HepG2 (cell line): ENCODE data around the gene MMP25. TPM values are rescaled to one million over a fixed set of nuclear protein-coding genes. Genes with fewer than 3 reads are reported as not detected.

Source experiments
- ARID2 ChIP-seq: sonication (generic); formaldehyde crosslinking; IDR thresholded peaks from 2 replicates; pipeline ENCODE4 v1.8.1; 2022; ENCODE audit warnings: mild to moderate bottlenecking, missing genetic modification reagents, borderline replicate concordance
- BRCA1 ChIP-seq: sonication (generic); formaldehyde crosslinking; IDR thresholded peaks from 2 replicates; pipeline ENCODE4 v1.4.0; 2020; ENCODE audit warnings: missing genetic modification reagents
- CBX2 ChIP-seq, 2 experiments: fragments of 200-600 bp in 1 of 2; sonication (generic); formaldehyde crosslinking in 1 of 2; IDR thresholded peaks; 2 replicates each; pipeline versions ENCODE4 v1.7.0 to v1.8.1; 2018 to 2022; ENCODE audit warnings: low read depth in 2 of 2, low read length in 1 of 2, mild to moderate bottlenecking in 1 of 2, missing genetic modification reagents in 1 of 2
- GABPB1 ChIP-seq: IDR thresholded peaks from 2 replicates; pipeline ENCODE4 v1.6.1; 2016; ENCODE audit warnings: mild to moderate bottlenecking, missing genetic modification reagents, moderate library complexity, missing compliant biosample characterization
- HES4 ChIP-seq: sonication (generic); formaldehyde crosslinking; IDR thresholded peaks from 2 replicates; pipeline ENCODE4 v1.9.0; 2021; ENCODE audit warnings: mild to moderate bottlenecking, missing genetic modification reagents, borderline replicate concordance
- HOXA5 ChIP-seq: sonication (generic); formaldehyde crosslinking; IDR thresholded peaks from 2 replicates; pipeline ENCODE4 v1.4.0; 2020; ENCODE audit warnings: missing genetic modification reagents
- KDM5A ChIP-seq: fragments of 200-600 bp; sonication (generic); IDR thresholded peaks from 2 replicates; pipeline ENCODE4 v1.7.0; 2018; ENCODE audit warnings: antibody characterized with exemption, mild to moderate bottlenecking, low read length, borderline replicate concordance
- KMT2B ChIP-seq: IDR thresholded peaks from 2 replicates; pipeline ENCODE4 v1.6.1; 2016; ENCODE audit warnings: missing genetic modification reagents, missing compliant biosample characterization
- NKX3-1 ChIP-seq: sonication (generic); formaldehyde crosslinking; IDR thresholded peaks from 2 replicates; pipeline ENCODE4 v1.5.0; 2020; ENCODE audit warnings: missing genetic modification reagents
- PAWR ChIP-seq: sonication (generic); formaldehyde crosslinking; IDR thresholded peaks from 2 replicates; pipeline ENCODE4 v1.4.0; 2020; ENCODE audit warnings: missing genetic modification reagents, mild to moderate bottlenecking, borderline replicate concordance
- POLR2G ChIP-seq: fragments of 200-400 bp; formaldehyde crosslinking; IDR thresholded peaks from 2 replicates; pipeline ENCODE4 v1.6.1; 2018; ENCODE audit warnings: mild to moderate bottlenecking, low read depth, low read length, moderate library complexity
- REPIN1 ChIP-seq: sonication (generic); formaldehyde crosslinking; IDR thresholded peaks from 2 replicates; pipeline ENCODE4 v1.8.0; 2022; ENCODE audit warnings: missing genetic modification reagents, low read depth, mild to moderate bottlenecking, borderline replicate concordance
- RNF219 ChIP-seq: sonication (generic); formaldehyde crosslinking; IDR thresholded peaks from 2 replicates; pipeline ENCODE4 v1.5.0; 2020; ENCODE audit warnings: mild to moderate bottlenecking, missing genetic modification reagents
- TAF1 ChIP-seq: sonication (generic); formaldehyde crosslinking; IDR thresholded peaks from 2 replicates; pipeline ENCODE4 v1.4.0; 2020; ENCODE audit warnings: missing genetic modification reagents
- TRIM22 ChIP-seq: fragments of 450-650 bp; IDR thresholded peaks from 2 replicates; pipeline ENCODE4 v1.6.1; 2017
- ZFY ChIP-seq: sonication (generic); formaldehyde crosslinking; IDR thresholded peaks from 2 replicates; pipeline ENCODE4 v1.4.0; 2020; ENCODE audit warnings: missing genetic modification reagents
- ZNF431 ChIP-seq: sonication (generic); formaldehyde crosslinking; IDR thresholded peaks from 2 replicates; pipeline ENCODE4 v1.9.0; 2022; ENCODE audit warnings: missing genetic modification reagents, low read depth, mild to moderate bottlenecking, borderline replicate concordance
- ZNF512 ChIP-seq: sonication (generic); formaldehyde crosslinking; IDR thresholded peaks from 2 replicates; pipeline ENCODE4 v1.4.0; 2020; ENCODE audit warnings: mild to moderate bottlenecking, missing genetic modification reagents
- ZNF552 ChIP-seq: sonication (generic); formaldehyde crosslinking; IDR thresholded peaks from 2 replicates; pipeline ENCODE4 v1.9.0; 2022; ENCODE audit warnings: missing genetic modification reagents, mild to moderate bottlenecking, borderline replicate concordance
- ZNF652 ChIP-seq: IDR thresholded peaks from 2 replicates; pipeline ENCODE4 v1.6.1; 2016; ENCODE audit warnings: low read depth, borderline replicate concordance
- ZNF724P ChIP-seq: sonication (generic); formaldehyde crosslinking; IDR thresholded peaks from 2 replicates; pipeline ENCODE4 v1.8.0; 2022; ENCODE audit warnings: missing genetic modification reagents, borderline replicate concordance
- polyA plus RNA-seq, 8 experiments: library from polyadenylated mRNA; depleted of rRNA in 3 of 8; stranded (reverse) in 7 of 8; unstranded in 1 of 8; fragments of >200 nt; fragmentation: Illumina TruSeq in 4 of 8; extraction: Trizol in 4 of 8; gene quantifications; 2 replicates each; pipeline versions ENCODE4 v1.2.1 to v1.2.3, GENCODE V29; 2011 to 2016; ENCODE audit warnings: low read depth in 4 of 8, missing spikeins in 1 of 8, mixed read lengths in 1 of 8; ENCODE audit not compliant: insufficient read depth in 1 of 8
- total RNA-seq, 5 experiments: library from RNA; depleted of rRNA; stranded (reverse); fragments of >200 nt; fragmentation: Illumina TruSeq; extraction: Trizol; gene quantifications; 2 replicates each; pipeline ENCODE4 v1.2.3, GENCODE V29; 2016; ENCODE audit warnings: low read depth in 1 of 5
- TF ChIP-seq, protein P1 (sequence below): sonication (generic); formaldehyde crosslinking; IDR thresholded peaks from 2 replicates; pipeline ENCODE4 v1.4.0; 2020; ENCODE audit warnings: missing genetic modification reagents

The MMP25 gene
- total and polyA plus RNA-seq, 2 of the 13 experiments (the other 11 are each of a cell fraction or from before 2014, with no cell fraction given) = 0.04 to 0.08 TPM

GRCh38 chr16:3065742-3066439 is 19.5 kb downstream of the MMP25 start (continued):
- TF ChIP-seq HES4 (no peak; the same call in 1 of the 2 replicates), ARID2 (CRISPR knock-in tag) (no peak), REPIN1 (CRISPR knock-in tag) (no peak), ZNF552 (CRISPR knock-in tag) (no peak), GABPB1 (no peak), ZNF652 (CRISPR knock-in tag) (no peak), KMT2B (CRISPR knock-in tag) (no peak), RNF219 (CRISPR knock-in tag) (no peak), TAF1 (CRISPR knock-in tag) (no peak), BRCA1 (CRISPR knock-in tag) (no peak; the same call in 1 of the 2 replicates), KDM5A (no peak; the same call in 1 of the 2 replicates), HOXA5 (CRISPR knock-in tag) (0 out of 2 replicates have a peak, but pooled peaks have one; percentile 30), ZNF431 (CRISPR knock-in tag) (no peak), ZNF724P (CRISPR knock-in tag) (no peak), TRIM22 (no peak), ZFY (CRISPR knock-in tag) (peak; percentile 59; the same call in 1 of the 2 replicates), POLR2G (no peak), NKX3-1 (CRISPR knock-in tag) (peak; percentile 12; the same call in 1 of the 2 replicates), CBX2 (IDR thresholded peaks at IDR 0.05; ENCODE audit: low read depth, low read length) (no peak), CBX2 (CRISPR knock-in tag; IDR thresholded peaks at IDR 0.05; ENCODE audit: low read depth) (no peak), PAWR (CRISPR knock-in tag) (peak; percentile 65; the same call in 1 of the 2 replicates), ZNF512 (CRISPR knock-in tag) (no peak)
- TF ChIP-seq, protein P1, sequence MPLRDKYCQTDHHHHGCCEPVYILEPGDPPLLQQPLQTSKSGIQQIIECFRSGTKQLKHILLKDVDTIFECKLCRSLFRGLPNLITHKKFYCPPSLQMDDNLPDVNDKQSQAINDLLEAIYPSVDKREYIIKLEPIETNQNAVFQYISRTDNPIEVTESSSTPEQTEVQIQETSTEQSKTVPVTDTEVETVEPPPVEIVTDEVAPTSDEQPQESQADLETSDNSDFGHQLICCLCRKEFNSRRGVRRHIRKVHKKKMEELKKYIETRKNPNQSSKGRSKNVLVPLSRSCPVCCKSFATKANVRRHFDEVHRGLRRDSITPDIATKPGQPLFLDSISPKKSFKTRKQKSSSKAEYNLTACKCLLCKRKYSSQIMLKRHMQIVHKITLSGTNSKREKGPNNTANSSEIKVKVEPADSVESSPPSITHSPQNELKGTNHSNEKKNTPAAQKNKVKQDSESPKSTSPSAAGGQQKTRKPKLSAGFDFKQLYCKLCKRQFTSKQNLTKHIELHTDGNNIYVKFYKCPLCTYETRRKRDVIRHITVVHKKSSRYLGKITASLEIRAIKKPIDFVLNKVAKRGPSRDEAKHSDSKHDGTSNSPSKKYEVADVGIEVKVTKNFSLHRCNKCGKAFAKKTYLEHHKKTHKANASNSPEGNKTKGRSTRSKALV (CRISPR knock-in tag) = 0 out of 2 replicates have a peak, but pooled peaks have one; percentile 3
